LoVo (cell line): ENCODE data around the gene ZNF714.
A peak's percentile ranks its signal among the peaks of the same experiment; 100 is the strongest.

Source experiments
- DNase-seq: peaks from one replicate; pipeline ENCODE4 v3.0.0-alpha.2; 2016; ENCODE audit warnings: low spot score

ZNF714 gene

DNA sequence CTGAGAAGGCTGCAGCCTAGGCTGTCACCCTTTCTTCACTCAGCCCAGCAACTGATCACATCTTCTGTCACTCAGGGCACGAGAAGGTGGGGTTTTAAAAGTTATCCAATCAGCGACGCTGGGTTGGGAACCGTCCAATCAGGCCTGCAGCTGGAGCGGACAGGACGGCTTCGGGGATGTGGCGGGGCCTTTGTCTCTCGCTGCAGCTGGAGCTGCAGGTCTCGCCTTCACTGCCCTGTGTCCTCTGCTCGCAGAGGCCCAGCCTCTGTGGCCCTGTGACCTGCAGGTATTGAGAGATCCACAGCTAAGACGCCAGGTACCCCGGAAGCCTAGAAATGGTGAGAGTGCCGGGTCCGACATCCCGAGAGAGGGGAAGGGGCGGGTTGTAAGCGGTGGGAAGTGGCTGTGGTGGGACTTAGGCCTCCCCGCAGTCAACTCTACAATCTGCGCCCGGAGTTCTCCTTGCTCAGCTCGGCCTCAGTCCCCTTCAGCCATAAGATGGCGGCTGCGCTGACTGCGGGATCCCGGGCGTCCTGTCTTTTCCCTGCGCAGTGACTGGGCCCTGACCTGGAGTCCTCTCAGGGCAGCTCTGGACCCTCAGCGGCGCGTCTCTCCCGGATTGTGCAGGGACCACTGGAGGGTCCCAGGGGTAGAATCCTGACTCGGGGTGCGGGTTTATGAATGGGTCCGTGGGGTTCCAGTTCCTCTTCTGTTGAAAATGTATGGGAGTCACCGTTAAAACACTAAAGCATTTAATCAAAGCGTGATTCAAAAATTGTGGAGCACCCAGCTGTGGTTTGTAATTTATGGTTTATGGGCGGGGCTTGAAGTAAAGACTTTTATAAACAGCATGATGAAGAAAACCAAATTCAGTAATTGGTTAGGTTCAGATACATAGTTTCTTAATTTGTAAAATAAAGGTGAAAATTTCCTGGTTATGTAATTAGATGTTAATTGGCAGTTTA is at the start of gene ZNF714:
Gene ZNF714, plus strand, starts transcription at position 193 of the 965 bp plus-strand sequence. CDS start 16,066 bp downstream, outside the sequence.
- DNase-seq: peak; percentile 93

DNA sequence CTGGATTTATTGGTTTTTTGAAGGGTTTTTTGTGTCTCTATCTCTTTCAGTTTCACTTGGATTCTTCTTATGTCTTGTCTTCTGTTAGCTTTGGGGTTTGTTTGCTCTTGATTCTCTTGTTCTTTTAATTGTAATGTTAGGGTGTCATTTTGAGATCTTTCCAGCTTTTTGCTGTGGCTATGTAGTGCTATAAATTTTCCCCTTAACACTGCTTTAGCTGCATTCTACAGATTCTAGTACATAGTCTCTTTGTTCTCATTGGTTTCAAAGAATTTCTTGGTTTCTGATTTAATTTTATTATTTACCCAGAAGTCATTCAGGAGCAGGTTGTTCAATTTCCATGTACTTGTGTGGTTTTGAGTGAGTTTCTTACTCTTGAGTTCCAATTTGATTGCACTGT is 37.0 kb upstream of the ZNF714 start:
- DNase-seq: no peak

DNA sequence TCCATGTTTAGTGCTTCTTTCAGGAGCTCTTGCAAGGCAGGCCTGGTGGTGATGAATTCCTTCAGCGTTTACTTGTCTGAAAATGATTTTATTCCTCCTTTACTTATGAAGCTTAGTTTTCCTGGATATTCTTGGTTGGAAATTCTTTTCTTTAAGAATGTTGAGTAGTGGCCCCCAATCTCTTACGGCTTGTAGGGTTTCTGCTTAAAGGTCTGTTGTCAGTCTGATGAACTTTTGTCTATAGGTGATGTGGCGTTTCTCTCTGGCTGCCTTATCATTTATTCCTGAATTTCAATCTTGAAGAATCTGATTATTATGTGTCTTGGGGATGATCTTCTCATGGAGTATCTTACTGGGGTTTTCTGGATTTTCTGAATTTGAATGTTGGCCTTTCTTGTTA is 35.5 kb upstream of the ZNF714 start:
- no peak for DNase-seq

DNA sequence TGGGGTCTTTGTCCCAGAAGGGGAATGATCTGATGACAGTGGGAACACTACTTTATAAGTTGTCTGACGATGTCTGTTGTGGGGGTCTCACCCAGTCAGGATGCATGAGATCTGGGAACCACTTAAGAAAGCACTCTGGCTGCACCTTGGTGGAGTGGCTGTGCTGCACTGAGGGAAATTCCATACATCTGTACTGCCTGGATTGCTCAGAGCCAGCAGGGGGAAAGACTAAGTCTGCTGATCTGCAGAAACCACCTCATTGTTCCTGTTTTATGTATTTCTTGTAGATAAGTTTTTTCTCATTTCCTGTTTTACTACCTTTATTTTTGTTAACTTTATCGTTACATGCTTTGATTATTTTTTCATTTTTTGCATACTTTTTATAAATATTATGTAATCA is 34.3 kb upstream of the ZNF714 start:
- DNase-seq: no peak

DNA sequence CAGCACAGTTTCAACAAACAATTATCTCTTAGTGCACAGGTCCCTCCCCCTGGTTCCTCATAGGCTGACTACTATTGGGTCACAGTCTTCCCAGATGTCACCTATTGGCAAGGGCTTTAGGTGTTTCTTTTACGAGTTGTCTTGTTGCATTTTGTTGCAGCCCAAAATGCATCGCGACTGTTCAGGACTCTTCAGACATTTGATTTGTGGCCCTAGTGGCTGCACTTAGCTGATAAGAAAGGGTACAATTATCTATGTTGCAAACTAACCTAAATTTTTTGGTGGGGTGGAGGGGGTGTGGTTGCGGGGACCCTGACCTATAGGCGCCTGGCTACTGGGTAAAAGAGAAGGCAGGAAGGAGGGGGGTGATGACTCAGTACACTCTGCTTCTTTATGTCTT is 29.1 kb upstream of the ZNF714 start:
- no peak for DNase-seq

DNA sequence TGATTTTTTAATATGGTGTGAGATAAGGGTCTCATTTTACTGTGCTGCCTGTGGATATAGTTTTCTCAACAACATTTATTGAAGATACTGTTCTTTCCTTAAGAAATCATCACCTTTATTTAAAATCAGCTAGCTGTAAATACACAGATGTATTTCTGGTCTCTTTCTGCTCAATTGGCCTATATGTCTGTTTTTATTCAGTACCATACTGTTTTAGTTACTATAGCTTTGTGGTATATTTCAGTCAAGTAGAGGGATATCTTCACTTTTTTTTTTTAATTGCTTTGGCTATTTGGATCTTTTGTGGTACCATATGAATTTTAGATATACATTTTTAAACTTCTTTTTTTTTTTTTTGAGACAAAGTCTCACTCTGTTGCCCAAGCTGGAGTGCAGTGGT is 16.7 kb upstream of the ZNF714 start:
- no peak for DNase-seq

DNA sequence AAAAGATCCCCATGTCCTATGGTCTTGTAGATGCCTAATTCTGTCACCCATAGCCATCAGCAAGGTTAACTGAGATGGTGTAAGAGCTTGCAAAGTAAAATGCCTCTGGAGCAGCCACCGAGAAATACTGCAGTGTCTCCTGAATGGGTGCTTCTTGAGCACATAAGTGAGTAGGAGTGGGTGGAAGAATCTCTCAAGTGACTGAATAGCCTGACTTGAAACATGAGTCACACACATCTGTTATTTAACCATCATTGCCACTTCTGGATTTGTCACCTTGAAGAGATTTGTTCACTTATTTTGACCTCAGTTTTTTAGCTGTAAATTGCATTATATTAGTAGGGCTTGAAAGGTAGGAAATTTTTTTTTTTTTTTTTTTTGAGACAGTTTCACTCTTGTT is 2.3 kb downstream of the ZNF714 start:
- no peak for DNase-seq

DNA sequence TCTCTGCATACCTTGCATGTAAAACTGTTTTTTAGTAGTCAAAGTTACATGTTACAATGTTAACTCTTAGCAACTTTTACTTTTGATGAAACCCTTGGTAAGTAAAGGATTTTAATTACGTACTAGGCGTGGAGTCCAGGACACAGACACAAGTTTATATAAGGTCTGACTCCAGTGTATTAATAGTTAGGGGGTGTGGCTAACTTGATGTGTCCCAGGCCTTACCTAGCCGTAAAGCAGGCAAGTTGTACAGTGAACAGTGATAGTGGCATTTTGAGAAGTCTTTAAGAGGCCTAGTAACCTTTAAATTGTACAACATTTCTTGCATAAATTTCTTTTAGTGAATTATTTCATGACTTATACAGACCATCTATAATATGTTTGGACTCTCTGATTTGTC is 5.9 kb downstream of the ZNF714 start:
- DNase-seq: no peak

DNA sequence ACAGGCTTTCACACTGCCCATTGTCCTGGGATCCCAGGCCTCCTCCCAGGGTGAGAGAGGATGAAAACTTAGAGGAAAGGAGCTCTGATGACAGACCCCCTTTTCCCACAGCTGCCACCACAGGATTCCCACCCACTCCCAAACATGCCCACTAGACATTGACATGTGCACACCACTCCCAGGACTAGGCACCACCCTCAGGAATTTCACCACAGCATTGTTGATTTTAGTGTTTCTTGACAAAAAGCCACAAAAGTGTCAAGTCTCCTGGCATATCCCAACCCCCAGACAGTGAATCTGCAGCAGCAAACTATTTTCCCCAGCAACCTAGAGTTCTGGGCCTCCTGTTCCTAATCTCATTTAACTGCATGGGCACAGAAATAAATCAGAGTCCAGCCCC is 10.1 kb downstream of the ZNF714 start:
- no peak for DNase-seq

DNA sequence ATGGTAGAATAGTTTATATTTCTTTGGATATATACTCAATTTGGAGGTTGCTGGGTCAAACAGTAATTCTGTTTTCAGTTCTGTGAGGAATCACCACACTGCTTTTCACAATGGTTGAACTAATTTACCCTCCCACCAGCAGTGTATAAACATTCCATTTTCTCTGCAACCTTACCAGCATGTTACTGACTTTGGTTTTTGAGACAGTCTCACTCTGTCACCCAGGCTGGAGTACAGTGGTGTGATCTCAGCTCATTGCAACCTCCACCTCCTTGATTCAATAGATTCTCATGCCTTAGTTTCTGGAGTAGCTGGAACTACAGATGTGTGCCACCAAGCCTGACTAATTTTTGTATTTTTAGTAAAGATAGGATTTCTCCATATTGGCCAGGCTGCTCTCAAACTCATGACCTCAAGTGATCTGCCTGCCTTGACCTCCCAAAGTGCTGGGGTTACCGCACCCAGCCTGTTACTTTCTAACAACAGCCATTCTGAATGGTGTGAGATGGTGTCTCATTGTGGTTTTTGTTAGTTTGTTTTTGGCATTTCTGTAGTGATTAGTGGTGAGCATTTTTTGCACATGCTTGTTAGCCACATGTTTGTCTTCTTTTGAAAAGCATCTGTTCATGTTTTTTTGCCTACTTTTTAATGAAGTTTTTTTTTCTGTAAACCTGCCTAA is 12.5 kb downstream of the ZNF714 start:
- no peak for DNase-seq

DNA sequence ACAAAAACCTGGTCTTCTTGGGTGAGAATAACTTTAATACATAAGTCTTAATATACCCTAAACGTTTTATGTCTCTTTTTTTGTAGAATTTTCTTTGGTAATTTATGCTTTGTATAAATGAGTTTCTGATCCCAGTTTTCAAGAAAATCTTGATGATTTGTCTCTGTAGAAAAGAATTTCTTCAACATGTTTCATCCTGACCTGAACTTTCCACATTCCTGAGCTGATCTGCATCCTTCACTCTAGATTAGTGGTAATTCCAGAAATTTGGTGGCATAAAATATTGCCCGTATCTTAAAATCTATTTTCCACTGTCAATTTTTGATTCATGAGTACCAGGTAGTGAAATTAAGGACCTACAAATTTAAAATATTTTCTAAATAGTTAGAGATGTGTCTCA is 16.3 kb downstream of the ZNF714 start:
- DNase-seq: no peak

DNA sequence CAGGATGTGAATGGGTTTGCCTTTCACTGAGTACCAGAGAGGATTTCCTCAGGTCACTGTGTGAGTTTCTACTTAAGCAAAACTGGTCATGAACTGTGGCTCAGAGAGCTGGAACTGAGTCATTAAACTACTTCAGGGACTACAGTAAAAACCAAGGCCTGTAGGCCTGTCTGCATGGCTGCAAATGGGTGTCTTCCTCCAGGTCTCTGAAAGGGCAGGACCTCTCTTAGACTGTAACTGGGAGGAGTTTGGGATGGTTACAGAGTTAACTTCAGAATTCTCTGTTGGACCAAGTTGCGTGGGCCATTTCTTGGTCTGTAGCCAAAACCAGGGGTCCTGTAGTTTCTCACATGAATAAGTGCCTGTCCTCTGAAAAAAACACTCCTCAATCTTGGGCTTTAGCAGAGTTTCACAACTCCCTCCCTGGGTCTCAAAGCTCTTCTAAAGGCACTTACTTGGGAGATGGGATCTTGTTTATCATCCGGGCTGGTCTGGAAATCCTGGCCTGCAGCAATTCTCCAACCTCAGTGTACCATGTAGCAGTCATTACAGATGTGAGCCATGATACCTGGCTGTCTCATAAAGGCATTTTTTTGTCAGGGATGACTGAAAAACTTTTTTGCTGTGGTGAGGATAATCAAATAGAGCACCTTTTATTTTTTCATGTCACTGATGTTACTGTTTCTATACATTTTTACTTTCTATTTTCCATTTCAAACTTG is 19.7 kb downstream of the ZNF714 start:
- DNase-seq: no peak

DNA sequence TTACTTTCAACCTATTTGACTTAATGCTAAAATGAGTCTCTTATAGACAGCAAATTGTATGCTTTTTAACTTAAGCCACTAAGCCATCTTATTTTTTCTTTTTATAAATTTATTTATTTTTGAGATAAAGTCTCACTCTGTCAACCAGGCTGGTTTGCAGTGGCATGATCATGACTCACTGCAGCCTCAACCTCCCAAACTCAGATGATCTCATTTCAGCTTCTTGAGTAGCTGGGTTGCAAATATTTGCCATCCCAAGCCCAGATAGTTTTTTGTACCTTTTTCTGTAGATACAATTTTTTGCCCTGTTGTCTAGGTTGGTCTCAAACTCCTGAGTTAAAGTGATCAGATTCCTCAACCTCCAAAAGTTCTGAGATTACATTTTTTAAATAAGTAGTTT is 27.1 kb downstream of the ZNF714 start:
- DNase-seq: no peak

DNA sequence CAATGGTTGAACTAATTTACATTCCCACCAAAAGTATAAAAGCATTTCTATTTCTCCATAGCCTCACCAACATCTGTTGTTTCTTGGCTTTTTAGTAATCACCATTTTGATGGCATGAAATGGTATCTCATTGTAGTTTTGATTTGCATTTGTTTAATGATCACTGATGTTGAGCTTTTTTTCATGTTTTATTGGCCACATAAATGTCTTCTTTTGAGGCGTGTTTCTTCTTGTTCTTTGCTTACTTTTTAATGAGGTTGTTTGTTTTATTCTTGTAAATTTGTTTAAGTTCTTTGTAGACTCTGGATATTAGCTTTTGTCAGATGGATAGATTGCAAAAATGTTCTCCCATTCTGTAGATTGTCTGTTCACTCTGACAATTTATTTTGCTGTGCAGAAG is 28.2 kb downstream of the ZNF714 start:
- no peak for DNase-seq

DNA sequence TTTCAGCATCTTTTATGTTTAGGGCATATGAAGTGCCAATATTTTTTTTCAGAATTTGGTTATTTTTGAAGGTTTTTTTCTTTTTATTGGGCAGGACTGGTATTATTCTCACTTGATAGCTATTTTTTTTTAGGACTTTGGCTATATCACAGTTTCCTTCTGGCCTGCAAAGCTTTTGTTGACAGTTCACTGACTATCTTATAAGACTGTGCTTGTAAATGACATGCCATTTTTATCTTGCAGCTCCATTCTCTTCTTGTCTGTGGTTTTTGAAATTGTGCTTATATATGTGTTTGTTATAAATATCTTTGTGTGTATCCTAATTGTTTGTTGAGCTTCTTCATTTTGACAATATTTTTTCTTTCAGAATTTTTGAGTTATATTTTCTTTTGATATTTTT is 33.4 kb downstream of the ZNF714 start:
- DNase-seq: no peak

DNA sequence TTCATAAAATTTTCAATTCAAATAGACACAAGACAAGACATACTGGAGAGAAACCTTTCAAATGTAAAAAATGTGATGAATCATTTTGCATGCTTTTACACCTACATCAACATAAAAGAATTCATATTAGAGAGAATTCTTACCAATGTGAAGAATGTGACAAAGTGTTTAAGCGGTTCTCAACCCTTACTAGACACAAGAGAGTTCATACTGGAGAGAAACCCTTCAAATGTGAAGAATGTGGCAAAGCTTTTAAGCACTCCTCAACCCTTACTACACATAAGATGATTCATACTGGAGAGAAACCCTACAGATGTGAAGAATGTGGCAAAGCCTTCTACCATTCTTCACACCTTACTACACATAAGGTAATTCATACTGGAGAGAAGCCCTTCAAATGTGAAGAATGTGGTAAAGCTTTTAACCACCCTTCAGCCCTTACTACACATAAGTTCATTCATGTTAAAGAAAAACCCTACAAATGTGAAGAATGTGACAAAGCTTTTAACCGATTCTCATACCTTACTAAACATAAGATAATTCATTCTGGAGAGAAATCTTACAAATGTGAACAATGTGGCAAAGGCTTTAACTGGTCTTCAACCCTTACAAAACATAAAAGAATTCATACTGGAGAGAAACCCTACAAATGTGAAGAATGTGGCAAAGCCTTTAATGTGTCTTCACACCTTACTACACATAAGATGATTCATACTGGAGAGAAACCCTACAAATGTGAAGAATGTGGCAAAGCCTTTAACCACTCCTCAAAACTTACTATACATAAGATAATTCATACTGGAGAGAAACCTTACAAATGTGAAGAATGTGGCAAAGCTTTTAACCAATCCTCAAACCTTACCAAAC is 35.3 kb downstream of the ZNF714 start:
- DNase-seq: no peak

DNA sequence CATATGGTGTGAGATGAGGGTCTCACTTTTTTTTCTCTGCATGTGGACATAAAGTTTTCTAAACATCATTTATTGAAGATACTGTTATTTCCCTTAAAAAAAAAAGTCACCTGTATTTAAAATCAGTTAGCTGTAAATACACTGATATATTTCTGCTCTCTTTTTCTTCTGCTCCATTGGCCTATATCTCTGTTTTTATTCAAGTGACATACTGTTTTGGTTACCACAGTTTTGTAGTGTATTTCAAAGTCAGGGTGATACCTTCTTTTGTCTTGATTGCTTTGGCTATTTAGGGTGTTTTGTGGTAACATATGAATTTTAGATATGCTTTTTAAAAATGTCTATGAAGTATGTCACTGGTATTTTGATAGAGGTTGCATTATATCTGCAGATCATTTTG is 44.1 kb downstream of the ZNF714 start:
- DNase-seq: no peak

DNA sequence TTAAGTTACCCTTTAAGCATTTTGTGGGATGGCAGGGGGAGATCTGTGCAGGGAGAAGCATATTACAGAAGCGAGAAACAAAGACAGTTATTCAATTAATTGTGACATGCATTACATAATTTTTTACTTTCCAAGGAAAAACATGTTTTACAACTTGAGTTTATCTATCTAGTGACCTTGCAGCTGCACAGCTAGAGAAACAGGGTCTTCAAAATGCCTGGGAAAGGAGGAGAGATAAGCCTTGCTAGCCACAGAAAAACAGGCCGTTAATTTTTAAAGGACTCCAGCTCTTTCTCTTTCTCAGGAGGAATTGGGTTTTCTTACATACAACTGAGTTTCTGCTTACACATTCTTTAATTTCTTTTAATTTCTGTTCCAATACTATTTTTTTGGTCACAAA is 45.0 kb downstream of the ZNF714 start:
- DNase-seq: no peak

DNA sequence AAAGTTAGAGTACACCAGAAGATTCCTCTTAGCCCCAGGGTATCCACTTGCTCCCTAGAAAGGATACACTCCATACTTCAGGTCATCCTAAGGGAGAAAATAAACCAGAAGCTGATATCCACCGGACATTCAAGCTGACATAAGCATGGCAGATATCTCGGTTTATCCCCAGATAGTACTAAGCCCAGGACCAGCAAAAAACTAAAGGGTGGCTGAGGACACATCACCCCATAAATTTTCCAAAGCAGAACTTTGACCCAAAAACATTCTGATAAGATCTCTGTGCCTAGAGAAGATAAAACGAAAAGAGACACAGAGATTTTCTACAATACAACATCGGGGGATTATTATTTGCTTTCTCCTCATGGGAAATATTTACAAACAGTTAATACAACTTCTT is 45.9 kb downstream of the ZNF714 start:
- DNase-seq: no peak

DNA sequence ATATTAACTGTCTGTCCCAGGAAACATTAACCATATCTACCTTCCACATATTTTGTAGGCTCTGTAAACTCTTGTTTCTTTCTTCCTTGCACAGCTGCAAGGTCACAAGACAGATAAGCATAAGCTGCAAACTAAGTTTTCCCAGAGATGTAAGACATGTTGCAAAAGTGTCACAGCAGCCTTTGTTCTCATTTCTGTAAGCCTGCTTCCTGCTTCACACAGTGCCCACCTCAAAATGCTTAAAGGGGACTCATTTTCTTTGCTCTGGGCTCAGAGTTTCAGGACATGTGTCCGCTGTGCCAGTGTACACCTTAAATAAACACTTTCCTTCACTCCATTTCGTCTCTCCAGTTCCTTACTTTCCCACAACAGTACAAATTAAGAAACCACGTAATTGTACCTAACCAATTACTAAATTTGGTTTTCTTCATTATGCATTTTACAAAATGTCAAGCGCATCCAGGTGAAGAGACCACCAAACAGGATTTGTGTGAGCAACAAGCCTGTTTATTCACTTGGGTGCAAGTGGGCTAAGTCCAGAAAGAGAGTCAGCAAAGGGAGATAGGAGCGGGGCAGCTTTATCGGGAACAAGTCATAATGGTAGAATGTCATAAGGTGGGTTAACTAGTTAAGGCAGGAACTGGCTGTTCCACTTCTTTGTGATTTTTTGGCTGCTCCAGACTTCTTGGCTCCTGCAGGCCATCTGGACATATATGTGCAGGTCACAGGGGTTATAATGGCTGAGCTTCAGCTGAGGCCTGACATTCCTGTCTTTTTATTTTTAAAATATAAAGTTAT is 47.1 kb downstream of the ZNF714 start:
- DNase-seq: no peak
